HepG2 (cell line): Measurements from ENCODE around the gene PSMD3. TPM values are rescaled to one million over a fixed set of nuclear protein-coding genes. Genes with fewer than 3 reads are reported as not detected.

ENCODE experiments used
- ARHGAP35 ChIP-seq: sonication (generic); formaldehyde crosslinking; IDR thresholded peaks from 2 replicates; pipeline ENCODE4 v1.9.0; 2022; ENCODE audit warnings: mild to moderate bottlenecking, inconsistent platforms, moderate library complexity, missing genetic modification reagents, borderline replicate concordance
- ARID2 ChIP-seq: sonication (generic); formaldehyde crosslinking; IDR thresholded peaks from 2 replicates; pipeline ENCODE4 v1.8.1; 2022; ENCODE audit warnings: mild to moderate bottlenecking, missing genetic modification reagents, borderline replicate concordance
- BCL6 ChIP-seq: IDR thresholded peaks from 2 replicates; pipeline ENCODE4 v1.6.1; 2016; ENCODE audit warnings: missing genetic modification reagents, missing compliant biosample characterization
- CEBPG ChIP-seq: IDR thresholded peaks from 2 replicates; pipeline ENCODE4 v1.6.1; 2016
- GLMP ChIP-seq: sonication (generic); formaldehyde crosslinking; IDR thresholded peaks from 2 replicates; pipeline ENCODE4 v1.9.0; 2021; ENCODE audit warnings: missing genetic modification reagents, mild to moderate bottlenecking, borderline replicate concordance
- PHB2 ChIP-seq: fragments of 450-650 bp; IDR thresholded peaks from 2 replicates; pipeline ENCODE4 v1.6.1; 2018; ENCODE audit not compliant: partially characterized antibody
- POLR2A ChIP-seq, 2 experiments: IDR thresholded peaks; 2 replicates each; pipeline ENCODE4 v1.6.1; 2011; ENCODE audit warnings: low read depth in 2 of 2, low read length in 2 of 2, mild to moderate bottlenecking in 1 of 2, moderate library complexity in 1 of 2; ENCODE audit not compliant: insufficient read depth in 1 of 2
- SIN3B ChIP-seq: fragments of 150-350 bp; IDR thresholded peaks from 2 replicates; pipeline ENCODE4 v1.6.1; 2014; ENCODE audit warnings: low read length
- SP140L ChIP-seq: sonication (generic); formaldehyde crosslinking; IDR thresholded peaks from 2 replicates; pipeline ENCODE4 v1.4.0; 2020; ENCODE audit warnings: missing genetic modification reagents, borderline replicate concordance
- ZC3H4 ChIP-seq: sonication (generic); formaldehyde crosslinking; IDR thresholded peaks from 2 replicates; pipeline ENCODE4 v1.4.0; 2020; ENCODE audit warnings: missing genetic modification reagents, borderline replicate concordance
- ZNF18 ChIP-seq: sonication (generic); formaldehyde crosslinking; IDR thresholded peaks from 2 replicates; pipeline ENCODE4 v1.8.0; 2022; ENCODE audit warnings: mild to moderate bottlenecking, missing genetic modification reagents; ENCODE audit not compliant: insufficient replicate concordance
- ZNF205 ChIP-seq: IDR thresholded peaks from 2 replicates; pipeline ENCODE4 v1.6.1; 2018; ENCODE audit warnings: missing biosample characterization, missing genetic modification reagents
- ZNF547 ChIP-seq: sonication (generic); formaldehyde crosslinking; IDR thresholded peaks from 2 replicates; pipeline ENCODE4 v1.5.1; 2020; ENCODE audit warnings: mild to moderate bottlenecking, missing genetic modification reagents
- ZNF558 ChIP-seq: sonication (generic); formaldehyde crosslinking; IDR thresholded peaks from 2 replicates; pipeline ENCODE4 v1.9.0; 2022; ENCODE audit warnings: mild to moderate bottlenecking, missing genetic modification reagents, borderline replicate concordance
- ZNF574 ChIP-seq: sonication (generic); formaldehyde crosslinking; IDR thresholded peaks from 2 replicates; pipeline ENCODE4 v1.4.0; 2020; ENCODE audit warnings: missing genetic modification reagents
- ZNF652 ChIP-seq: IDR thresholded peaks from 2 replicates; pipeline ENCODE4 v1.6.1; 2016; ENCODE audit warnings: low read depth, borderline replicate concordance
- ZNF776 ChIP-seq: sonication (generic); formaldehyde crosslinking; IDR thresholded peaks from 2 replicates; pipeline ENCODE4 v1.4.0; 2020; ENCODE audit warnings: mild to moderate bottlenecking, missing genetic modification reagents
- polyA plus RNA-seq, 8 experiments: library from polyadenylated mRNA; depleted of rRNA in 3 of 8; stranded (reverse) in 7 of 8; unstranded in 1 of 8; fragments of >200 nt; fragmentation: Illumina TruSeq in 4 of 8; extraction: Trizol in 4 of 8; gene quantifications; 2 replicates each; pipeline versions ENCODE4 v1.2.1 to v1.2.3, GENCODE V29; 2011 to 2016; ENCODE audit warnings: low read depth in 4 of 8, missing spikeins in 1 of 8, mixed read lengths in 1 of 8; ENCODE audit not compliant: insufficient read depth in 1 of 8
- total RNA-seq, 5 experiments: library from RNA; depleted of rRNA; stranded (reverse); fragments of >200 nt; fragmentation: Illumina TruSeq; extraction: Trizol; gene quantifications; 2 replicates each; pipeline ENCODE4 v1.2.3, GENCODE V29; 2016; ENCODE audit warnings: low read depth in 1 of 5
- TF ChIP-seq, protein P1 (sequence below): sonication (generic); formaldehyde crosslinking; IDR thresholded peaks from 2 replicates; pipeline ENCODE4 v1.5.0; 2020; ENCODE audit warnings: missing genetic modification reagents
- TF ChIP-seq, protein P2 (sequence below): sonication (generic); formaldehyde crosslinking; IDR thresholded peaks from 2 replicates; pipeline ENCODE4 v1.5.0; 2020; ENCODE audit warnings: missing genetic modification reagents, mild to moderate bottlenecking, borderline replicate concordance
- TF ChIP-seq, protein P3 (sequence below): sonication (generic); formaldehyde crosslinking; IDR thresholded peaks from 2 replicates; pipeline ENCODE4 v1.5.0; 2020; ENCODE audit warnings: mild to moderate bottlenecking, missing genetic modification reagents, borderline replicate concordance

PSMD3 gene
- total and polyA plus RNA-seq, 2 of the 13 experiments (the other 11 are each of a cell fraction or from before 2014, with no cell fraction given) = 97.4 to 146 TPM

- TF ChIP-seq, protein P1, sequence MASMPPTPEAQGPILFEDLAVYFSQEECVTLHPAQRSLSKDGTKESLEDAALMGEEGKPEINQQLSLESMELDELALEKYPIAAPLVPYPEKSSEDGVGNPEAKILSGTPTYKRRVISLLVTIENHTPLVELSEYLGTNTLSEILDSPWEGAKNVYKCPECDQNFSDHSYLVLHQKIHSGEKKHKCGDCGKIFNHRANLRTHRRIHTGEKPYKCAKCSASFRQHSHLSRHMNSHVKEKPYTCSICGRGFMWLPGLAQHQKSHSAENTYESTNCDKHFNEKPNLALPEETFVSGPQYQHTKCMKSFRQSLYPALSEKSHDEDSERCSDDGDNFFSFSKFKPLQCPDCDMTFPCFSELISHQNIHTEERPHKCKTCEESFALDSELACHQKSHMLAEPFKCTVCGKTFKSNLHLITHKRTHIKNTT = no peak
- TF ChIP-seq, protein P2, sequence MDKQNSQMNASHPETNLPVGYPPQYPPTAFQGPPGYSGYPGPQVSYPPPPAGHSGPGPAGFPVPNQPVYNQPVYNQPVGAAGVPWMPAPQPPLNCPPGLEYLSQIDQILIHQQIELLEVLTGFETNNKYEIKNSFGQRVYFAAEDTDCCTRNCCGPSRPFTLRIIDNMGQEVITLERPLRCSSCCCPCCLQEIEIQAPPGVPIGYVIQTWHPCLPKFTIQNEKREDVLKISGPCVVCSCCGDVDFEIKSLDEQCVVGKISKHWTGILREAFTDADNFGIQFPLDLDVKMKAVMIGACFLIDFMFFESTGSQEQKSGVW (CRISPR knock-in tag) = no peak
- TF ChIP-seq GLMP (CRISPR knock-in tag) = no peak
- TF ChIP-seq BCL6 (CRISPR knock-in tag) = no peak
- TF ChIP-seq ARHGAP35 = no peak
- no peak for TF ChIP-seq PHB2
- TF ChIP-seq ZNF205 = no peak
- no peak for TF ChIP-seq SP140L (CRISPR knock-in tag)
- TF ChIP-seq ZNF18 (CRISPR knock-in tag) = no peak
- no peak for TF ChIP-seq SIN3B
- TF ChIP-seq ARID2 = no peak
- TF ChIP-seq, protein P3, sequence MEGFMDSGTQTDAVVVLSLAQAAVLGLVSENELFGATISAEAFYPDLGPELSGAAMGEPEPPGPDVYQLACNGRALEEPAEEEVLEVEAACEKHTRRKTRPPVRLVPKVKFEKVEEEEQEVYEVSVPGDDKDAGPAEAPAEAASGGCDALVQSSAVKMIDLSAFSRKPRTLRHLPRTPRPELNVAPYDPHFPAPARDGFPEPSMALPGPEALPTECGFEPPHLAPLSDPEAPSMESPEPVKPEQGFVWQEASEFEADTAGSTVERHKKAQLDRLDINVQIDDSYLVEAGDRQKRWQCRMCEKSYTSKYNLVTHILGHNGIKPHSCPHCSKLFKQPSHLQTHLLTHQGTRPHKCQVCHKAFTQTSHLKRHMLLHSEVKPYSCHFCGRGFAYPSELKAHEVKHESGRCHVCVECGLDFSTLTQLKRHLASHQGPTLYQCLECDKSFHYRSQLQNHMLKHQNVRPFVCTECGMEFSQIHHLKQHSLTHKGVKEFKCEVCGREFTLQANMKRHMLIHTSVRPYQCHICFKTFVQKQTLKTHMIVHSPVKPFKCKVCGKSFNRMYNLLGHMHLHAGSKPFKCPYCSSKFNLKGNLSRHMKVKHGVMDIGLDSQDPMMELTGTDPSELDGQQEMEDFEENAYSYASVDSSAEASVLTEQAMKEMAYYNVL (CRISPR knock-in tag) = no peak
- no peak for TF ChIP-seq ZNF652
- 0 out of 2 replicates have a peak, but pooled peaks have one; percentile 36 for TF ChIP-seq ZNF547 (CRISPR knock-in tag)
- no peak for TF ChIP-seq CEBPG (CRISPR knock-in tag)
- TF ChIP-seq ZNF558 (CRISPR knock-in tag) = no peak
- no peak for TF ChIP-seq ZNF574
- no peak for TF ChIP-seq POLR2A (IDR thresholded peaks at IDR 0.05; ENCODE audit: insufficient read depth in 1 of 2, low read depth in 2 of 2, low read length in 2 of 2)
- TF ChIP-seq ZNF776 (CRISPR knock-in tag) = peak; percentile 40; the same call in 1 of the 2 replicates
- TF ChIP-seq ZC3H4 (CRISPR knock-in tag) = no peak
Measured at GRCh38 chr17:40026816-40027613, 46.4 kb downstream of the PSMD3 start (continued).
